DLD1 (cell line): ENCODE measurements around the gene ANKFY1.

Experiments used
- in situ Hi-C: cut with HindIII; loops from 2 replicates; pipeline ENCODE4 v1.10.0; 2017; ENCODE audit warnings: low sequenced_read_pairs

The ANKFY1 gene

DNA sequence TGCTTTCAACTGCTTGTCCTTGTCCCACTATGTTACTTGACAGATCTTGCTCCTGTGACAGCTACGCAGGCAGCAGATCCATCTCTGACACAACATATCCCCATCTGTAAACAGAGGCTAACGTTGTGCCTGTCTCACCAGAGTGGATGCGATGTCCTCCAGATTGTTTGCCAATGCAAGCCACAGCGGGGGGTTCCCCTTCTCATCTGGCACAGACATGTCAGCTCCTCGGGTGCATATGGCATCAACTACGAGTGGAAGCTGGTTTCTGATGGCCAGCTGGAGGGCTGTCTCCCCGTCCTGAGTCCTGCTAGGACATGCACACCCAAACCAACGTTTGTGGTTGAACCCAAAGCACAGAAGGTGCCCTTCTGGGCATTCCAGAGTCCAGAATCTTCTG, 81.7 kb downstream of the ANKFY1 start:
- in situ Hi-C loops: no loop called here

DNA sequence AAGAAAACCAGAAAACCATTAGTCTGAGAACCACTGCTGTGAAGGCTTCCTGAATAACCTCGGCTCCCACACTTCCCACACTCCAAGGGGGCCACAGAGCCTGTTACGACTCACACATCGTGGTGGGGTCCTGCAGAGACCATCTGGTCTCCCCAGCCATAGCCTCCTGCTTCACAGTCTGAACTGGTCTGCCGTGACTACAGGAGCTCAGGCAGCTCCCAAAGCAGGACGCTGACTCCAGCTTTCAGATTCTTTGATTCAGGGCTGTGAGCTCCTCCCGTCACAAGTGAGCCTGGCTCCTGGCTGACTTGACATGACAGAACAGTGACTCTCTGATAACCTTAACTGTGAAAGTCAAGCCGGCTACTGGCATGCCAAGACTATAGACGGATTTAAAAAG, 83.0 kb downstream of the ANKFY1 start:
- in situ Hi-C loops: no loop called here

DNA sequence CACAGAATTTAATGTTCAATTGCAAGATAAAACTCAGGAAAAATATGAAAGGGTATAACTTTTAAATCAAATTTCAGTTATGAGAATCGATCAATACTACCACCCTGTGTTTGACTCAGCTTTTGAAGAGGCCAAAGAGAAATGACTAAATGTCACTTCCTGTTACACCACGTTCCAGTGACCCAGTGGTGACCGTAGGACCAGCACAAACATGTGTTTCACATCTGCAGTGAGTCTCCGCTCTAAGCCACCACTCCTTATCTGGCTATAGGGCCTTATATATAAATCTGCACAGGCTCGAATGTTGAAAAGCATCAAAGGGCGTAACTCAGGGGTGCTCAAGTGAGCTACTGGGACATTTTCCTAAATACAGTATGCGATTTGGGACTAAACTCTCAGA, 84.7 kb downstream of the ANKFY1 start:
- in situ Hi-C loops: no loop called here

DNA sequence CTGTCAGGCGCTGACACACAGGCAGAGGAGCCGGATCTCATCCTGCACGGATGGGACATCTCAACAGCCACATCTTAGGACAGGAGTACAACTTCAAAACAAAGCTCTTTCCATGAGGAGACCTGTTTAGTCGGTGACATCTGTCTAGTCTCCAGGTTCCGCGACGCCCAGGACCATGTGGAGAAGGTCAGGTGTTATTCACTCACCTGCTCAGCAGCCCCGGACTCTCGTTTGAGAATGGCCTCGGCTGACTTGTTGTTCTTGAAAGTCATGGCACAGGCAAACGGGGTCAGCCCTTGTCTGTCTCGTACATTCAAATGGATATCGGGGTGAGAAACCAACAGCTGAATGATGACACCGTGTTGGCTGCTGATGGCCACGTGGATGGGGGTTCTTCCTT, 85.1 kb downstream of the ANKFY1 start:
- in situ Hi-C loops: no loop called here

DNA sequence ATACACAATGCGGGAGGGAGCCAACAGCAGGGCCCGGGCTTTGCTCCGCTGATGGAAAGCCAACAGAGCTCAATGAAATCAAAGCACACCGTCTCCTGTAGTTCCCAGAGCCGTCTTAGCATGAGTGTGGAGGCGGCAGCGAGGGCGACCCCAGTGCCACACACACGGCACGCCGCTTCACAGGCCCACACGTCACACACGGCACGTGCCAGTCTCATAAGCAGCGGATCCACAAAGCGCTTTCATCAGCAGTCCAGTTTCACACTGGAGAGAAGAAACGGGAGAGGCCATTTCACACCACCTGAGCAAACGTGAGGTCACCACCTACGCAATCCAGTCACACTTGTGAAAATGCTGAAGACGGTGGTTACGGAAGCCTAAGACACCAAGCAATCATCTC, 86.0 kb downstream of the ANKFY1 start:
- in situ Hi-C loops: no loop called here

DNA sequence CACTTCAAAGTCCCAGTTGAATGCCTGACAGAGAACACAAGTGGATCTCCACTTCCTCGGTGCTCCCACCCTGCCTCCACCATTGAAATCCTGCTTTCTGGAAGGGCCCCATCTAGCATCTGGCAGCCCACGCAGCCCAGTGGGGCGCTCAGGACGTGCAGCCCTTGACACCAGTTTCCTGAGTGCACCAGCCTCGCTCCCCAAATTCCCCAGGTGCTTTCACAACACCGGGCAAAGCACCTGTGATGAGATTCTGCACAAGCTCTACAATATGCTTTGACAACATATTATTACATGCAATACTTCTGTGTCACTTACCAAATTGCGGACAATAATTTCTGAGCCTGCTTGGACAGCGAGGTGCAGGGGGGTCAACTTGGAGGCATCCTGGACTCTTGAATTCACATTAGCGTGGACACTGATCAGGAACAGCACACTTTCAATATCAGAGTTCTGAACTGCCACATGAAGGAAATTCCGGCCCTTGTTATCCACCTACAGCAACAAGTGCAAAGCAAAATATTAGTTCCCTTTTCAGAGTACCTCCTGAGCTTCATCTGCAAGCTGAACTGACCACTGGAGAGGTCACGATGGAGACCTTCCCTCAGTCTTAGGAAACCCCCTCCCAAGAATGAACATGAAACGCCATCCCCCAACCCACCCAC, 86.8 kb downstream of the ANKFY1 start:
- in situ Hi-C loops: no loop called here

DNA sequence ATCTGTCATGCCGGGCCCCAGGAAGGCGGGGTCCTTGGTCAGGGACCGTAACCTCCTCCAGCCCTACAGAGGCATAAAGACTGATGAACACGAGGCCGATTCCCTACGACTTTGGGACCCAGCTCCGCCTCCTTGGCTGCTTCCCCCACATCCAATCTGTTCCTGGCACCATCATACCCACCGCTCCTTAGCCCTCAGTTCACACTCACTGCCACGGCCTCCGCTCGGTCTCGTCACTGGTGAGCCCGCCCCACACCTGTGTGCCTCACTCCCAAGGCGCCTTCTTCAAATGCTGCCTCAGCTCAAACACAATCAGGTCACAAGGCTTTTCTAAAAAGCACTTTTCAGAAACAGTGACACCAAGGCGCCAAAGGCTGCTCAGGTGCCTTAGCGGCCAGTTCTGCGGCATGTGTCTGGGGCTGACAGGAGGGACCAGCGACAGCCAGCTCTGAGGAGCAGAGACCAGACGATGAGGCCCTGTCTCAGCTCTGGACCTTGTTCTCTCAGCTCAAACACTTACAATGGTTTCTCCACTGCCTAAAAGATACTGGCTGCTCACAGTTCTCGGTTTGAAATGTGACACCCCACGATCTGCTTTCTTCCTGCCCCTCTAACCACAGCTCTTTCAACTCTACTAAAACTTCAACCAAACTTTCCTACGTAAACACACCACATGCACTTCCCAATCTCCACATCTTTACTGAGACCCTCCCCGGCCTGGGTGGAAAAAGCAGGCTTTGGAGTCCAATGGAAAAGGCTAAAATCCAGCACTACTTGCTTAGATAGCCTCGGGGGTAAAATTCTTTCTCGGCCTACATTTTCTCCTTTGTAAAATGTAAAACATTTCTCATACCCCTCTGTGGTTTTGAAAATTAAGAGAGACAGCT, 87.6 kb downstream of the ANKFY1 start:
- in situ Hi-C loops: no loop called here

DNA sequence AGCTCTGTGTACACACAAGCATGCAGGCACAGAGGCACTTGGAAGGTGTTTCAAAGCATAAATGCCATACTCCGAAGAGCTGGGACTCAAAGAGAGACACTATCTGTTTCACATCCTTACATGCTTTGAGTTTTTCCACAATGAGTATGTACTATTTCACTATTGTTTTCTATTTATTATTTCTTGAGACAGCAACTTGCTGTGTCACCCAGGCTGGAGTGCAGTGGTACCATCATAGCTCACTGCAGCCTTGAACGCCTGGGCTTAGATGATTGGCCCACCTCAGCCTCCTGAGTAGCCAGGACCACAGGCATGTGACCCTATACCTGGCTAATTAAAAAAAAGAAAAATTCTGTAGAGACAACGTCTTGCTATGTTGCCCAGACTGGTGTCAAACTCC, 89.2 kb downstream of the ANKFY1 start:
- in situ Hi-C loops: no loop called here

DNA sequence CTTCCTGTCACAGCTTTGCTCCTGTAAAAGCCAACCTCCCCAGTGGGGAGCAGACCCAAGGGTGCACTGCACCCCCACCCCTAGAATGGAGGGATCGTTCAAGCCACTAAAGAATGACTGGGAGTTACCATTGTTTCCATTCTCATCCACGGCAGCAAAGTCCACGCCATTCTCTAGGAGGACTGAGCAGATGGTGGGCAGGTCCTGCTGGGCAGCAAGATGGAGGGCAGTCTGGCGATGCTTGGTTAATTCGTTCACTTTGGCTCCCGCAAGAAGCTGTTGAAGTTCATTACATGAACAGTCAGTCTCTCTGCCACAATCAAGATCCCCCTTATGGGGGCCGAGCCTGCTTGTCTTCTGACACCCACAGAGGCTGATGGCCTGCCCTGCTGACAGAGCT, 90.0 kb downstream of the ANKFY1 start:
- in situ Hi-C loops: no loop called here

DNA sequence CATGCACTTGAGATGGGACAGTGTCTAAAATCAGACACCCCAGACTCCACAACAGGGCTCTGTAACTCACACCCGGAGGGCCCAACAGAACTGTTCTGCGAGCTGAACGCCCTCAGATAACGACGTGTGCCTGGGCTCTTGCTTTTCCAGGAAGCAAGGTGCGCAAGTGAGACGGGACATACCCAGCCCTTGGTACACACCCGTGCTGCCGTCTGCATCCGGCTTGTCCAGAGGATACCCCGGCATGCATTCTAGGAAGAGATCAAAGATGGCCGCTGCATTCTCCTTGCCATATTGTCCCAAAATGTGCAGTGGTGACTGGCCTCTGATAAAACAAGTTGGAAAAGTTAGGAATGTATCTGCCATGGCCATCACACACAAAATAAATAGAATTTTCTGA, 91.4 kb downstream of the ANKFY1 start:
- in situ Hi-C loops: no loop called here

DNA sequence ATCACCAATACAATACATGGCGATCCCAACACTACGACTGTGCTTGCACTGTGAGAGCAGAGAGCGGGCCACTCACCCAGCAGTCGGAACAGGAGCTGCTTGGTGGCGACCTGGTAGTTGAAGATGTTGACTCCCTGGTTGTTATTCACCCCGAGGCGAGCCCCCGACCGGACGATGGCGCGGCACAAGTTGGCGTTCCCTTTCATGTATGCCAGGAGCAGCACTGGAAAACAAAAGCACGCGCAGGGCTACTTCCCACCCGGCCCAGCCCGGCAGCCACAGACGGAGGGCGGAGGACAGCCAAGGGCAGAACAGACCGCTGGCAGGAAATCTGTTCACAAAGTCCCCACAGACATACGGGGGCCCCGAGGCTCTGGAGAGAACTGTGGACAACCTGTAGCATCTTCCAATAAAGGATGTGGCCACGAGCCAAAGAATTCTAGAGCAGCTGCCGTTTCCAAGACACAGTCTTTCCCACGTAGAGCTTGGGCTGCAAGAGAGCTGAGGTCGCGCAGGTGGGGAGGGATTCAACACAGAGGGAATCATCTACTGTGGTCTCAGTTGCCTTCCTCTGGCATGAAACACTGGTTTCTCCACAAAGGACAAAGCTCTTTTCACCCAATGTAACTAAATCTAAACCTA, 93.0 kb downstream of the ANKFY1 start:
- in situ Hi-C loops: no loop called here

DNA sequence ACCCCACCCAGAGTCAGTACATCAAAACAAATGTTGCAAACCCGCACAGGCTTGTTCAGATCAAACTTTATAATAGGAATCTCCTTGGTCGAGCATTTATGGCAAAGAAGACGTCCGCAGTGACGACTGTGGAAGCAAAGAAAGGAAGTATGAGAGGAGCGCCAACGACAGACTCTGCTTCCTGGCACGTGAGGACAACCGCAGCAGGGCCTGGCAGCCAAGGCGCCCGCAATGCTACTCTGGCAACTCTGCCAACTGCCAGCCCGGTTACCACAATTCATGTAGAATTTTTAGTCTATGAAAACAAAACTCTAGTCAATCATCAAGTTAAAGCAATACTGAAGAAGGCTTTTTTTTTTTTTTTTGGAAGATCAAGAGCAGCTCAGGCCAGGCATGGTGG, 96.0 kb downstream of the ANKFY1 start:
- in situ Hi-C loops: no loop called here

DNA sequence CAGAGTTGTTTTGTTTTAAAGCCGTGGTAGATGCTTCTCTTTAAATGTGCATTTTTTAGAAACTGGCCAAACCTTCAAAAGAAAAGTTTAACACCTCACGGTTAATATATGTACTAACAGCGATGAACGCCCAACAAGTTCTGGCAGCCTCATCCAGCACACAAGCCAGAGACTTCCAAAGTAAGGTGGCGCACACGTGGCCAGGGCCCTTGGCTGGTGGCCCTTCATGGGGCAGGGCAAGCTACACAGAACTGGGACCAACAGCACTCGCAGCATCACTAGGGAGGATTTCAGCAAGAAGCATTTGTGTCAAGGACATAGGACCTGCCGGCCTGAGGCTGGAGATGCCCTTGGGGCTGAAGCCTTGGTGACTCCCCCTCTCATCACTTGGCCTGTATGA, 97.4 kb downstream of the ANKFY1 start:
- in situ Hi-C loops: no loop called here

DNA sequence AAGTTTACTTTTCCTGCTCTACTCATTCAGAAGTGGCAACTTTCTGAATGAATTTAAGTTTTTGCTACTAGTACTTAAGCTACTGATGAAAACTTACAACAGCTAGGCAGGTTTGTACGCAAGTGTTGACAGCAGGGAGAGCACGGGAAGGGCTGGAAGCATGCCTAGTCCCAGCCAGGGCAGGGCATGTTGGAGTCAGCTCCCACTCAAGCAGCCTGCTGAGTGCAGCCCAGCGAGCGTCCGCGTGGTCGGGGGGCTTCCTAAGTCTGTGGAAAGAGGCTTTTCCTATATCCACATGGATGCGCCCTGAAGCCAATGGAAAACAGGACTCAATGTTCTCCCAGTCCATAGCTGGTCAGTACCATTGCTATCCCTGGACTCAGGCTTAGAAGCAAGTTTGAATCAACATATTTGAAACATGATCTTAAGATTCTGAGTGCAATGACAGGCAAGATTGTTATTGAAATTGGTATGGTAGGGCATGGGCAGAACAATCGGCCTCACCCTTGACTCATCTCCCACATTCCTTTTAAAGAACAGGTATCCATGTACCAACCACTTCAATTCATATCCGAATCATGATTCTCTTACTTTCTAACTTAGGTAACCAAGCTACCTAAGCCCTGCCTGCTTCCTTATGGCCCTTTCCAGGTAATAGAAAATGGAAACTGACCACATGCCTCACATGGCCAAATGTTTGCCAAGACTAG, 98.3 kb downstream of the ANKFY1 start:
- in situ Hi-C loops: no loop called here

DNA sequence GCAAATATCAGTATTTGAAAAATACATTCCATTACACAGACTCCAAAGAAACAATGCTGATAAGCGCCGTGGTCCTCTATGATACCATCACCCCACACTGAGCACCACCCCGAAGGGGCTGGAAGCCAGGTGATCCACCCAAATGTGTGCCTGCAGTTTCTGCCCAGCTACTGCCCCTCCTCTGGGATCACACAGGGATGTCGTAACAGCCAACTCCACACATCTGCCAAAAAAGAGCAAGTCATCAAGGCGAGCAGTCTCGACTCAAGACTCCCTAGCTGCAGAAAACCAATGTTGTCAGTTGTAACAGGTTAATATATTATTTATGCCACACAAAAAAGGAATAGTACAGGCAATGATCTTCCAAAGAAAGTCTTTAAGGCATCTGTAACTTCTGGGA, 99.8 kb downstream of the ANKFY1 start:
- in situ Hi-C loops: no loop called here

DNA sequence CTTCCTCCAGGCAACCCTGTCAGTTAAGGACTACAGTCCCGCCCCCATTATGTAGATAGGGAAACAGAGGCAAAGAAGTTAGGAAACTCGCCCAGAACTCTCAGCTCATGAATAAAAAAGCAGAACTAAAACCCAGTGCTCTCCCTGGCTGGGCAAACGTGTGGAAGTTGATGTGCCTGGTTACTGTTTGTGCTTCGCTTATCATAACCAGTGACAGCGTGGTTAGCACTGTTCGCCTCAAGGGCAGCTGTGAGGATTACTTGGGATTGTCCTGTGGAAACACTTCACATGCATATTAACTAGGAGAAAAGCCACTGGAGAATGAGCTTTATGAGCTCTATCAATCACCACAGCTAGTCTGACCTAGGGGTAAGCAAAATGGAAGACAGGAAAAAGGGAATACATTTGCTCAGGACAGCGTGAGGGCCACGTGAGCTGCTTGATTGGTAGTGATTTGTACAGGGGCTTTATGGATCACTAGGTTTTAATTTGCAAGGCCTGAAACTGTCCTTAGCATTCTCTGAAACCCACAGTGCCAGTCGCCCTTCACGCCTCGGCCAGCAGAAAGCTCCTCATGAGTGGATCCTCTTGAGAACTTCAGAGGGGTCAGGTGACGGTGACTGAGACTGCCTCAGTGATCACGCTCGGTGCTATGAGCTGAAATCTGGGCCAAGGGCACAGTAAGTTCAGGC, 100.9 kb downstream of the ANKFY1 start:
- in situ Hi-C loops: no loop called here

DNA sequence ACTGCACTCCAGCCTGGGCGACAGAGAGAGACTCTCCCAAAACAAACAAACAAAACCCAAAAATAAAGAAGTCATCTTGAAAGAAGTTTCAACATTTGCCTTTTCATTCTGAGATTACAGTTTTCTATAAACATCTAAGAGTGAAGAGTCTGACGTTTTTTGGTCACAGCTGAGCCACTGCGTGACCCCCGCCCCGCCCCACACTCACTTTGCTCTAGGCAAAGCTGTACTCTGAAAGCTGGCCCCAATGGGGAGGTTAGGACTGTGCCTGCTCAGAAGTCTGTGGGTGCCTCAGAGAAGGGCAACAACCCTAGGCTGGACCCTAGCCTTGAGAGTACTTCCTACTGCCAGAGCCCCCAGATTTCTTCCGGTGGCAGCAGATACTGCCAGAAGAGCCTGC, 101.5 kb downstream of the ANKFY1 start:
- in situ Hi-C loops: no loop called here

DNA sequence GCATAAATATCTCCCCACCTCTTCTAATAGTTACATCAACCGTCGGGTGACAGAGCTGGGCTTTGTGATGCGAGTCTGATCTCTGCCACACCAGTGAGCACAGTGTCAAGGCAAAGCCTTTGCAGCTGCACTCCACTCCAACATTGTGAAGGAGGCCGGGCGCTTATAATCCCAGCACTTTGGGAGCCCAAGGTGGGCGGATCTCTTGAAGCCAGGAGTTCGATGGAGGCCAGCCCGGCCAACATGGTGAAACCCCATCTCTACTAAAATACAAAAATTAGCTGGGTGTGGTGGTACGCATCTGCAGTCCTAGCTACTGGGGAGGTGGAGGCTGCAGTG, 101.8 kb downstream of the ANKFY1 start:
- in situ Hi-C loops: no loop called here

DNA sequence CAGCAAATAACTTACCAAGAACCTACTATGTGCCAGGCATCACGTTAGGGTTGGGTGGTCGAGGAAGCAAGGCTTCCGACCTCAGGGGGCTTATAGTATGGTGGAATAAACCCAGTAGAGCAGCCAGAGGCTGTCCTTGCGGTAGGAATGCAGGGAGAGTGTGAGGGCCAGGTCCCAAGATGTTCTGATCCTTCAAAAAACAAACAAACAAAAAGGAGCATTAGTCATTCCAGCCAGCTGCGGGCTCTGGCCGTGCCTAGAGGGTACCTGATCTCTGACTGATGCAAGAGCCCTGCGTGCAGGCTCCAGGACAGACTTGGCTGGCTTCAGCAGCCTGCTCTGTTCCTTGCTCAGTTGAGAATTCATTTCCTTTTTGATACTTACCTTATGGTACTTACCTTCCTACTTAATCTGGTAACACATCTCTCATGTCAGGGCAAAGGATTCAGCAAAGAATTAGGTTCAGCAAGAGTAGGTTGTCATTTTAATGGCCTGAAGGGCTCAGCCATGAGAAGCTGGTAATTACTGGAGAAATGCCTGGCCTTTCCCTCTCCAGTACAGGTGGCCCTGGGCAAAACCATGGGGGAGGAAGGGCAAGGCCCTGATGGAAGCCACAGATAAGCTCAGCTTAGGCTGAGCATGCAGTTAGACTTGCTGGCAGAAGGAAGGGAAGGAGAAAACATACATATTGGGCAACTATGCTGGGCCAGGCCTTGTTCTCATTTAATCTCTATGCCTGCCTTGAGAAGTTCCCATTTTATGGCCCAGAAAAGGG, 102.4 kb downstream of the ANKFY1 start:
- in situ Hi-C loops: no loop called here

DNA sequence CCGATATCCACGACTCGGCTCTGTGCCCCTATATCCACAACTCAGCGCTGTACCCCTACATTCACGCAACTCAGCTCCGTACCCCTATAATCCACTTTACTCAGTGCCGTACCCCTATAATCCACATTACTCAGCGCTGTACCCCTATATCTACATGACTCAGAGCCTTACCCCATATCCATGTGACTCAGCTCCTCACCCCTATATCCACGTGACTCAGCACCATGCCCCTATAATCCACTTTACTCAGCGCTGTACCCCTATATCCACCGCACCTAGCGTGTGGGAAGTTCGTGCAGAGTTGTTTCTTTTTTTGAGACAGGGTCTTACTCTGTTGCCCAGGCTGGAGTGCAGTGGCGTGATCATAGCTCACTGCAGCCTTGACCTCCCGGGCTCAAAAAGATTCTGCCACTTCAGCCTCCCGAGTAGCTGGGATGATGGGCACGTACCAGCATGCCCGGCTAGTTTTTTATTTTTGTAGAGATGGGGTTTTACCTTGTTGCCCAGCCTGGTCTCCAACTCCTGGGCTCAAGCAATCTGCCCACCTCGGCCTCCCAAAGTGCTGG, 103.4 kb downstream of the ANKFY1 start:
- in situ Hi-C loops: no loop called here
